ENCODE data around the gene ZMIZ2. TPM values are rescaled to one million over a fixed set of nuclear protein-coding genes. Genes with fewer than 3 reads are reported as not detected.
"Not testable (repeated sequence)": the region's sequence is repeated elsewhere in the genome, so short reads cannot be mapped to it uniquely, and the experiment has no call there.

Gene ZMIZ2, protein sequence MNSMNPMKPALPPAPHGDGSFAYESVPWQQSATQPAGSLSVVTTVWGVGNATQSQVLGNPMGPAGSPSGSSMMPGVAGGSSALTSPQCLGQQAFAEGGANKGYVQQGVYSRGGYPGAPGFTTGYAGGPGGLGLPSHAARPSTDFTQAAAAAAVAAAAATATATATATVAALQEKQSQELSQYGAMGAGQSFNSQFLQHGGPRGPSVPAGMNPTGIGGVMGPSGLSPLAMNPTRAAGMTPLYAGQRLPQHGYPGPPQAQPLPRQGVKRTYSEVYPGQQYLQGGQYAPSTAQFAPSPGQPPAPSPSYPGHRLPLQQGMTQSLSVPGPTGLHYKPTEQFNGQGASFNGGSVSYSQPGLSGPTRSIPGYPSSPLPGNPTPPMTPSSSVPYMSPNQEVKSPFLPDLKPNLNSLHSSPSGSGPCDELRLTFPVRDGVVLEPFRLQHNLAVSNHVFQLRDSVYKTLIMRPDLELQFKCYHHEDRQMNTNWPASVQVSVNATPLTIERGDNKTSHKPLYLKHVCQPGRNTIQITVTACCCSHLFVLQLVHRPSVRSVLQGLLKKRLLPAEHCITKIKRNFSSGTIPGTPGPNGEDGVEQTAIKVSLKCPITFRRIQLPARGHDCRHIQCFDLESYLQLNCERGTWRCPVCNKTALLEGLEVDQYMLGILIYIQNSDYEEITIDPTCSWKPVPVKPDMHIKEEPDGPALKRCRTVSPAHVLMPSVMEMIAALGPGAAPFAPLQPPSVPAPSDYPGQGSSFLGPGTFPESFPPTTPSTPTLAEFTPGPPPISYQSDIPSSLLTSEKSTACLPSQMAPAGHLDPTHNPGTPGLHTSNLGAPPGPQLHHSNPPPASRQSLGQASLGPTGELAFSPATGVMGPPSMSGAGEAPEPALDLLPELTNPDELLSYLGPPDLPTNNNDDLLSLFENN
- 10 to 100 TPM; 84.7 to 92.3 TPM for total RNA-seq

- intact Hi-C loops (cut with micrococcal nuclease): loop anchor here (1.0 kb wide), 5 partner anchors 13 to 166 kb away; partner anchors contain the start of genes OGDH, PPIA and TMED4
- H3K27ac Mint-ChIP-seq: peak within 1 kb of the TSS; percentile 87
- H3K9me3 Mint-ChIP-seq: no peaks in the 10 kb centered on the region
- no peaks in the 10 kb centered on the region for H3K27me3 Mint-ChIP-seq
- POLR2A ChIA-PET: interaction anchor here (0.5 to 3.4 kb wide), 9 partner anchors 13 to 142 kb away, joined by 3 to 24 read pairs (median 3); partner anchors contain the start of genes H2AZ2, OGDH and PURB
- H3K36me3 Mint-ChIP-seq: peaks cover 8% of the 10 kb centered on the region
- peak within 1 kb of the TSS; percentile 81 for H3K4me3 Mint-ChIP-seq
- CTCF ChIA-PET: no interaction called here
- H3K4me1 Mint-ChIP-seq (ENCODE audit: low read depth): peaks cover 39% of the 10 kb centered on the region
- peak; percentile 93 for DNase-seq
Observed at GRCh38 chr7:44748045-44748947, at the start of gene ZMIZ2. Gene ZMIZ2 (plus strand): TSS chr7:44748847. CDS start chr7:44756250, 7,403 bp downstream.

DNA sequence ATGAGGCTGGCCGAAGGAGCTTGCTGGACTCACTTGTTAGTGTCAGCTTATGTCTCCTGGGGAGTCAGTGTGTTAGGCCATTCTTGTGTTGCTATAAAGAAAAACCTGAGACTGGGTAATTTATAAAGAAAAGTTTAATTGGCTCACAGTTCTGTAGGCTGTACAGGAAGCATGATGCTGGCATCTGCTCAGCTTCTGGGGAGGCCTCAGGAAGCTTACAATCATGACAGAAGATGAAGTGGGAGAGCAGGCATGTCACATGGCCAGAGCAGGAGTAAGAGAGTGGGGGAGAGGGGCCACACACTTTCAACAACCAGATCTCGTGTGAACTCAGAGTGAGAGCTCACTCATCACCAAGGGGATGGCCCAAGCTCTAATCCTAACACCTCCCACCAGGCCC, 49.0 kb upstream of the ZMIZ2 start:
- POLR2A ChIA-PET: interaction anchor here (0.6 kb wide), 1 partner anchor 17 kb away, joined by 3 read pairs; no protein-coding TSS in a partner anchor
- DNase-seq; CTCF ChIA-PET; H3K27ac Mint-ChIP-seq; H3K9me3 Mint-ChIP-seq; H3K4me3 Mint-ChIP-seq; intact Hi-C loops (cut with micrococcal nuclease); H3K4me1 Mint-ChIP-seq (ENCODE audit: low read depth); H3K27me3 Mint-ChIP-seq: not testable (repeated sequence)
- H3K36me3 Mint-ChIP-seq: peaks cover 68% of the 10 kb centered on the region

GRCh38 chr7:44700322-44700721, 48.3 kb upstream of the ZMIZ2 start:
- CTCF ChIA-PET: no interaction called here
- no peaks in the 10 kb centered on the region for H3K27me3 Mint-ChIP-seq

DNA sequence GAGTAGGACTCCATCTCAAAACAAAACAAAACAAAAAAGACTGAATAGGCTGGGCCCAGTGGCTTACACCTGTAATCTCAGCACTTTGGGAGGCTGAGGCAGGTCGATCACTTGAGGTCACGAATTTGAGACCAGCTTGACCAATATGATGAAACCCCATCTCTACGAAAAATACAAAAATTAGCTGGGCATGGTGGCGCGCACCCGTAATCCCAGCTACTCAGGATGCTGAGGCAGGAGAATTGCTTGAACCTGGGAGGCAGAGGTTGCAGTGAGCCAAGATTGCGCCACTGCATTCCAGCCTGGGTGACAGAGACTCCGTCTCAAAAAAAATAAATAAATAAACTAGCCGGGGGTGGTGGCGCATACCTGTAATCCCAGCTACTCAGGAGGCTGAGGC, 45.3 kb upstream of the ZMIZ2 start:
- H3K4me1 Mint-ChIP-seq (ENCODE audit: low read depth); H3K27me3 Mint-ChIP-seq; DNase-seq; H3K27ac Mint-ChIP-seq; H3K9me3 Mint-ChIP-seq; H3K4me3 Mint-ChIP-seq; POLR2A ChIA-PET; CTCF ChIA-PET; intact Hi-C loops (cut with micrococcal nuclease): not testable (repeated sequence)
- H3K36me3 Mint-ChIP-seq: peaks cover 51% of the 10 kb centered on the region

More at GRCh38 chr7:44700322-44700721, 48.3 kb upstream of the ZMIZ2 start:
- POLR2A ChIA-PET: interaction anchor here (0.6 kb wide), 1 partner anchor 16 kb away, joined by 3 read pairs; no protein-coding TSS in a partner anchor
- Mint-ChIP-seq H3K4me1 (ENCODE audit: low read depth) (no peaks in the 10 kb centered on the region), H3K4me3 (no peak overlapping the region), H3K9me3 (peaks cover 4% of the 10 kb centered on the region), H3K27ac (peak overlapping the region; percentile 20), H3K36me3 (peaks cover 66% of the 10 kb centered on the region)
- DNase-seq: no peak
- intact Hi-C loops (cut with micrococcal nuclease): no loop called here

GRCh38 chr7:44703921-44704320, 44.7 kb upstream of the ZMIZ2 start:
- Mint-ChIP-seq H3K9me3 (peaks cover 4% of the 10 kb centered on the region), H3K36me3 (peaks cover 48% of the 10 kb centered on the region), H3K4me1 (ENCODE audit: low read depth) (no peaks in the 10 kb centered on the region), H3K27me3 (no peaks in the 10 kb centered on the region), H3K4me3 (no peak overlapping the region), H3K27ac (no peak overlapping the region)
- ChIA-PET POLR2A (no interaction called here), CTCF (no interaction called here)
- no peak for DNase-seq
- intact Hi-C loops (cut with micrococcal nuclease): no loop called here

DNA sequence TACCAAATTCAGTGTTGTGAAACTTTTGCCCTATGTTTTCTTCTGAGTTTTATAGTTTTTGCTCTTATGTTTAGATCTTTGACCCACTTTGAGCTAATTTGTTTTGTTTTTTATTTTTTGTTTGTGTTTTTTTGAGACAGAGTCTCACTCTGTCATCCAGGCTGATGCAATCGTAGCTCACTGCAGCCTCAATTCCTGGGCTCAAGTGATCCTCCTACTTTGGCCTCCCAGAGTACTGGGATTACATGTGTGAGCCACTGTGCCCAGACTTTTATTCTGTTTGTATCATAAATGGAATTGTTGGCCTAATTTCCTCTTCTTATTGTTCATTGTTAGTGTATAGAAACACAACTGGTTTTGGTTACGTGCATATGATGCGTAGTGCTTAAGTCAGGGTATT, 43.2 kb upstream of the ZMIZ2 start:
- Mint-ChIP-seq H3K27me3 (no peaks in the 10 kb centered on the region), H3K27ac (no peak overlapping the region), H3K9me3 (no peaks in the 10 kb centered on the region), H3K4me1 (ENCODE audit: low read depth) (no peaks in the 10 kb centered on the region), H3K4me3 (no peak overlapping the region), H3K36me3 (peaks cover 39% of the 10 kb centered on the region)
- POLR2A ChIA-PET: no interaction called here
- CTCF ChIA-PET: no interaction called here
- intact Hi-C loops (cut with micrococcal nuclease): no loop called here
- no peak for DNase-seq

DNA sequence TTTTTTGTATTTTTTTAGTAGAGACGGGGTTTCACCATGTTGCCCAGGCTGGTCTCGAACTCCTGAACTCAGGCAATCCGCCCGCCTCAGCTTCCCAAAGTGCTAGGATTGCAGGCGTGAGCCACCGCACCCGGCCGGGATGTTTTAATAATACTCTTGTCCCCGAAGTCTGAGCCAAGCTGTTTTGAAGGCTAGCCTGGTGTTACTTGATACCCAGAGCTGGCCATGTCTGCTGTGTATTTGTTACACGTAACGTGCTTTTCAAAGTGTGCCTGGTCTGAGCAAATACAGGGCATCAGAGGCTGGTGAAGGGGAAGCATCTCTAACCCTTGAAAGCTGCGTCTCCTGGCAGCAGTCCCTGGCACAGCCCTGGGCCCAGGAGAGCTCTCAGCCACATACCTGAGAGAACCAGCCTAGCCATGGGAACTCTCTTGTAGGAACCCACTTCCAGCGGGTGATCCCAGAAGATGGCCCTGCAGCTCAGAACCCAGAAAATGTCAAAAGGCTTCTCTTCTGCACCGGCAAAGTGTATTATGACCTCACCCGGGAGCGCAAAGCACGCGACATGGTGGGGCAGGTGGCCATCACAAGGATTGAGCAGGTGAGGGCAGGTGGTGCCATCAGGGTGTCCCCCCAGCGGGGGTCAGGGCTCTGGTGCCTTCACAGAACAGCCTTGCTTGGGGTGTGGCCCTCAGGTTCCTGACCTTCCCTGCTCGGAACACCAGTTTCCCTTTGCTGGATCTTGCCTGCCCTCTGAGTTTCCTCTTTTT, 41.7 kb upstream of the ZMIZ2 start:
- intact Hi-C loops (cut with micrococcal nuclease): no loop called here
- DNase-seq: no peak
- ChIA-PET POLR2A (no interaction called here), CTCF (no interaction called here)
- Mint-ChIP-seq H3K27ac (no peak overlapping the region), H3K36me3 (peaks cover 26% of the 10 kb centered on the region), H3K4me1 (ENCODE audit: low read depth) (peaks cover 6% of the 10 kb centered on the region), H3K27me3 (no peaks in the 10 kb centered on the region), H3K4me3 (no peak overlapping the region), H3K9me3 (no peaks in the 10 kb centered on the region)

DNA sequence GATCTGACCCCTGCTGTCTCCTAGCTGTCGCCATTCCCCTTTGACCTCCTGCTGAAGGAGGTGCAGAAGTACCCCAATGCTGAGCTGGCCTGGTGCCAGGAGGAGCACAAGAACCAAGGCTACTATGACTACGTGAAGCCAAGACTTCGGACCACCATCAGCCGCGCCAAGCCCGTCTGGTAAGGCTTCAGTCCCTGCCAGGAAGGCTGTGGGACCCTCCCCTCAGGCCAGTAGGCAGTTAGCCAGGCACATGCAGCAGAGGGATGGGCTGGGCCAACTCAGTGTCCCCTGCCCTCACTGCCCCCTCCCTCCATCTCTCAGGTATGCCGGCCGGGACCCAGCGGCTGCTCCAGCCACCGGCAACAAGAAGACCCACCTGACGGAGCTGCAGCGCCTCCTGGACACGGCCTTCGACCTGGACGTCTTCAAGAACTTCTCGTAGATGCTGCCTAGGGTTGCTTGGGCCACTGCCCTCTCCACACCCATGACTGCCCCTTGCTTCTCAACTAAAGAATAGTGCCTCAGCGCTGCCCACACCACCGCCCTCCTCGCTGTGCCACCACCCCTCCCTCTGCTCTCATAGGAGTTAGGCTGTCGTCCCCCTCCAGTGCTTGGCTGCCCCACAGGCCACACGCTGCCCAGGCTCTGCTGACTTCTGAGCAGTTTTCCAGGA, 41.0 kb upstream of the ZMIZ2 start:
- Mint-ChIP-seq H3K9me3 (no peaks in the 10 kb centered on the region), H3K4me3 (no peak overlapping the region), H3K27ac (no peak overlapping the region), H3K36me3 (peaks cover 22% of the 10 kb centered on the region), H3K27me3 (no peaks in the 10 kb centered on the region), H3K4me1 (ENCODE audit: low read depth) (peaks cover 12% of the 10 kb centered on the region)
- no peak for DNase-seq
- intact Hi-C loops (cut with micrococcal nuclease): no loop called here
- CTCF ChIA-PET: no interaction called here
- POLR2A ChIA-PET: no interaction called here

- ChIA-PET CTCF (no interaction called here), POLR2A (no interaction called here)
- Mint-ChIP-seq H3K9me3 (no peaks in the 10 kb centered on the region), H3K27ac (no peak overlapping the region), H3K36me3 (peaks cover 16% of the 10 kb centered on the region), H3K27me3 (no peaks in the 10 kb centered on the region), H3K4me1 (ENCODE audit: low read depth) (peaks cover 14% of the 10 kb centered on the region), H3K4me3 (no peak overlapping the region)
- DNase-seq: no peak
- intact Hi-C loops (cut with micrococcal nuclease): no loop called here
Observed at GRCh38 chr7:44709011-44709915, 39.4 kb upstream of the ZMIZ2 start.

- Mint-ChIP-seq H3K36me3 (peaks cover 15% of the 10 kb centered on the region), H3K4me3 (no peak overlapping the region), H3K27me3 (no peaks in the 10 kb centered on the region), H3K4me1 (ENCODE audit: low read depth) (peaks cover 14% of the 10 kb centered on the region), H3K9me3 (no peaks in the 10 kb centered on the region), H3K27ac (no peak overlapping the region)
- intact Hi-C loops (cut with micrococcal nuclease): no loop called here
- no peak for DNase-seq
- POLR2A ChIA-PET: no interaction called here
- CTCF ChIA-PET: no interaction called here
Observed at GRCh38 chr7:44709945-44710596, 38.6 kb upstream of the ZMIZ2 start.
